Measurements from ENCODE around the gene RASSF8. TPM values are rescaled to one million over a fixed set of nuclear protein-coding genes. Genes with fewer than 3 reads are reported as not detected.

RASSF8 gene
- total RNA-seq, 3 donors from 2014 or later (not counting 1 experiment from before 2014, with no cell fraction given), result 0.35 to 1.3 (median 1.2) TPM

- Mint-ChIP-seq H3K9me3 (no peaks in the 10 kb centered on the region), H3K4me3 (no peak overlapping the region), H3K27ac (no peak overlapping the region), H3K4me1 (no peaks in the 10 kb centered on the region), H3K36me3 (no peaks in the 10 kb centered on the region), H3K27me3 (ENCODE audit: low read depth in 2 of 2) (peaks cover 0 to 7% of the 10 kb centered on the region in 2 donors)
- no peak for TF ChIP-seq CTCF (IDR thresholded peaks at IDR 0.05)
- intact Hi-C loops (cut with micrococcal nuclease), result no loop called here
- Histone ChIP-seq H3K4me1 (ENCODE audit: control insufficient read depth, insufficient read depth, low read length) (no peaks in the 10 kb centered on the region), H3K4me3 (ENCODE audit: low read length) (no peak overlapping the region), H3K36me3 (ENCODE audit: control insufficient read depth, insufficient read depth, low read length) (no peaks in the 10 kb centered on the region), H3K27me3 (ENCODE audit: control insufficient read depth, insufficient read depth, low read length) (no peaks in the 10 kb centered on the region), H3K27ac (ENCODE audit: low read length) (no peak overlapping the region), H3K9me3 (ENCODE audit: control insufficient read depth, insufficient read depth, low read length) (no peaks in the 10 kb centered on the region)
- DNase-seq (no peak), ATAC-seq (no peak)
- WGBS (ENCODE audit: insufficient coverage), result no CpG with 5 or more reads among the region's 5 CpGs
These were observed 76.1 kb downstream of the RASSF8 start for GRCh38 chr12:26034371-26035142.

GRCh38 chr12:26036877-26037276, 78.4 kb downstream of the RASSF8 start:
- no peaks in the 10 kb centered on the region for H3K36me3 ChIP-seq (ENCODE audit: control insufficient read depth, insufficient read depth, low read length)
- no peak for TF ChIP-seq CTCF (IDR thresholded peaks at IDR 0.05)
- H3K27me3 Mint-ChIP-seq (ENCODE audit: low read depth in 2 of 2), result peaks cover 0 to 7% of the 10 kb centered on the region in 2 donors
- ATAC-seq, result no peak
- H3K27ac ChIP-seq (ENCODE audit: low read length), result no peak overlapping the region
- no peaks in the 10 kb centered on the region for H3K9me3 Mint-ChIP-seq
- no peaks in the 10 kb centered on the region for H3K9me3 ChIP-seq (ENCODE audit: control insufficient read depth, insufficient read depth, low read length)
- intact Hi-C loops (cut with micrococcal nuclease), result no loop called here
- no peak overlapping the region for H3K27ac Mint-ChIP-seq
- no peak for DNase-seq
- no peaks in the 10 kb centered on the region for H3K27me3 ChIP-seq (ENCODE audit: control insufficient read depth, insufficient read depth, low read length)
- no peaks in the 10 kb centered on the region for H3K4me1 Mint-ChIP-seq
- H3K4me1 ChIP-seq (ENCODE audit: control insufficient read depth, insufficient read depth, low read length), result no peaks in the 10 kb centered on the region
- H3K36me3 Mint-ChIP-seq, result no peaks in the 10 kb centered on the region
- WGBS (ENCODE audit: insufficient coverage), result 100% methylated on average over 3 of the region's 4 CpGs
- no peak overlapping the region for H3K4me3 Mint-ChIP-seq
- H3K4me3 ChIP-seq (ENCODE audit: low read length), result no peak overlapping the region

DNA sequence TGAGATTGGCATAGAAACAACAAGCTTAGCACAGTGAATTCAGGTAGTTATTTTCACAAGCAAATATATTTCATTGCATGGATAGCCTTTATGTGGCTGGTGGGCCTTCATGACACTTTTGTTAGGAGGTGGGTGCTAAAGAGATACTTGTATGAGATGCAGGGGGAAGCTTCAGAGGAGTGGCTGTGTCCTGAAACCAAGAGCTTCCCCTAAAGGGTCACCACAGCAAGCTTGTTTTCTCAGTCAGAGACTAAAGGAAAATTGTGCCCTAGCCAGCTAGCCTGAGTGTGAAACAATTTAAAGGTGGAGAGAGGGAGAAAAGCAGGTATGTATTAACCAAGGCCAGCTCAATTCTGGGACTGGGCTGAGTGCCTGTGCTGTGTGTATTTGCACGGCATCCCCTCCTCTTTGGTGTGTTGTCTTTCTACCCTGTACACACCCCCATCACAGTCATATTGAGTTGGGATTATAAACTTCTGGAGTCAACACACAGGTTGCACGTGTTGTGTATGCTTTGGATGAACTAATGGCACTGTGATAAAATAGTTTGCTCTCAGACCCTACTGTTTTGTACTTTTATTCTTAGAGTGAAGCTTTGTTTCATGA, 79.2 kb downstream of the RASSF8 start:
- no peak for TF ChIP-seq CTCF (IDR thresholded peaks at IDR 0.05)
- no peaks in the 10 kb centered on the region for H3K9me3 ChIP-seq (ENCODE audit: control insufficient read depth, insufficient read depth, low read length)
- WGBS (ENCODE audit: insufficient coverage), result 90% methylated on average over 1 of the region's 2 CpGs
- H3K27ac ChIP-seq (ENCODE audit: low read length), result no peak overlapping the region
- H3K27ac Mint-ChIP-seq, result no peak overlapping the region
- H3K9me3 Mint-ChIP-seq, result no peaks in the 10 kb centered on the region
- H3K4me1 Mint-ChIP-seq, result no peaks in the 10 kb centered on the region
- H3K4me1 ChIP-seq (ENCODE audit: control insufficient read depth, insufficient read depth, low read length), result no peaks in the 10 kb centered on the region
- no peaks in the 10 kb centered on the region for H3K27me3 ChIP-seq (ENCODE audit: control insufficient read depth, insufficient read depth, low read length)
- no peak for ATAC-seq
- no peak overlapping the region for H3K4me3 Mint-ChIP-seq
- no peaks in the 10 kb centered on the region for H3K36me3 Mint-ChIP-seq
- intact Hi-C loops (cut with micrococcal nuclease), result no loop called here
- no peak overlapping the region for H3K4me3 ChIP-seq (ENCODE audit: low read length)
- no peak for DNase-seq
- peaks cover 1 to 7% of the 10 kb centered on the region in 2 donors for H3K27me3 Mint-ChIP-seq (ENCODE audit: low read depth in 2 of 2)
- no peaks in the 10 kb centered on the region for H3K36me3 ChIP-seq (ENCODE audit: control insufficient read depth, insufficient read depth, low read length)

Data from natural killer cell (primary cell).